NCI-H1436 treated with DMSO at 0.1 percent for 48 hours (cell line): ENCODE results near the gene CACNB4.

ENCODE experiments used
- DNase-seq: peaks from one replicate; lab custom pipeline; 2025; lab: John Stamatoyannopoulos, UW

Gene CACNB4

GRCh38 chr2:151783133-151783520 lies 315.7 kb downstream of the CACNB4 start:
- no peak for DNase-seq
